RCC 7860 (cell line): ENCODE measurements around the gene C12orf60.

Experiments used
- DNase-seq: peaks from one replicate; pipeline ENCODE4 v3.0.0-alpha.2; 2015; ENCODE audit warnings: low spot score
- FAIRE-seq: peaks from 2 replicates; lab custom pipeline; 2012; peaks lifted over from hg19 to GRCh38; lab: Jason Lieb, UNC

Gene C12orf60

DNA sequence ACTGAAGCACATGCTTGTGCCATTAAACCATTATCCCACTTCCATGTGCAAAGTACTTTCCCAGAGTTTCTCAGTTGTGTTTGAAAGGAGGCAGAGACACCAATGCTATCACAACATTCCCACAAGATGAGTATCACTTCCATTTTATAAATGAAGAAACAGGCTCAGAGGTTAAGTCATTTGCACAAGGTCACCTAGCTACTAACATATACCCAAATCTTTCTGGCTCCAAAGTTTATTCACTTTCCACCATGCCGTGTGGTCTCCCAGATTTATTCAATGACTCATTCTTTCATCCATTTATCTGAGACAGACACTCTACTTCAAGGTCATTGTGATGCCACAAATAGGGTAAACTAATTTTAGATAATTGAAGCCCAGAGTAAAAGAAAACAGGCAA lies 30.5 kb downstream of the C12orf60 start:
- DNase-seq (peak; percentile 36), FAIRE-seq (peak; percentile 69)

DNA sequence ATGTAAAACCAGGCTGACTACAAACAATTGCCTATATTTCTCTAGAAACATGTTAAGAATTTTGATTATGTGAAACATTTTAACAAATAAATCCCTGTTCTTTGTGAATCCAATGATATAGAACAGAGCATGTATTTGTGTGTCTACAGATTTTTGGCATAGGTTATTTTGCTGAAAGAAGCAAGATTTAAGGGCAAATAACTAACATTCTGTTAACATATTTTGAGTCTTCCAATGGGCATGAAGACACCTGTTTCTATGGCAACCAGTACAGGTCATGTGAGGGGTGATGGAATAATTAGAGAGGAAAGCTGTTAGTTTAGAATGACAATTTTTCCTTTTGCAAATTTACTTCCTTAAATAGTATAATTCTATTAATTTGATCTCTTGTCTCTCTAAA lies 31.0 kb downstream of the C12orf60 start:
- no peak for DNase-seq
- no peak for FAIRE-seq

DNA sequence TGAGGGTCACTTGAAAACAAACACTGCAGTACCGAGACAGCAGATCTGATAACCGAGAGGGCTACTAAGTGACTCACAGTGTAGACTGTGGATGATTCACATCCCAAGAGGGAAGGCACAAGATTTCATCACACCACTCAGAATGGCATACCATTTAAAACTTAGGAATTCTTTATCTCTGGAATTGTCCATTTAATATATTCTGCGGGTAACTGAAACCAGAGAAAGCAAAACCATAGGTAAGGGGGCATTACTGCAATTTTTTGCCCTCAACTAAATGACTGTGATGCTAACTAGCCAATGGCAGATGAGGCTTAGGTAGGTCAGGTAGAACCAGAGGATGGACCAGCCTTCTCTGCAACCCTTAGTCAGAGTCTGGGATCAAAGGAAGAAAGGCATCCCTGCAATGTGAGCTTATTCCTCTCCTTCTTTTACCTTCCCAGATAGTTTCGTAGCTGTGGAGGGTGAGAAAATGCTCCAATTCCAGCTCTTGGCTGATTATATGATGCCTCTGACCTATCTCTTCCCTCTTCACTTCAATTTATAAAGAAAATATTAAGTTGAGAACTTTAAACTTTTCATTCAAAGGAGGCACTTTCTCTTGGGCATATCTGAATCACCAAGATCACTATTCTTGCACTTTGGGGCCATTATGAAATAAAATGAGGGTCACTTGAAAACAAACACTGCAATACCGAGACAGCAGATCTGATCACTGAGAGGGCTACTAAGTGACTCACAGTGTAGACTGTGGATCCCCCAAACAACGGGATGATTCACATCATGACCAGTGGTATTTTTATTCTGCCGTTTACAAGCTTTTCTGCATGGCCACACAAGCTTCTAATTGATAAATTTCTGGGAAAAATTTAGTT lies 33.1 kb downstream of the C12orf60 start:
- peak; percentile 88 for DNase-seq
- FAIRE-seq = peak; percentile 94

DNA sequence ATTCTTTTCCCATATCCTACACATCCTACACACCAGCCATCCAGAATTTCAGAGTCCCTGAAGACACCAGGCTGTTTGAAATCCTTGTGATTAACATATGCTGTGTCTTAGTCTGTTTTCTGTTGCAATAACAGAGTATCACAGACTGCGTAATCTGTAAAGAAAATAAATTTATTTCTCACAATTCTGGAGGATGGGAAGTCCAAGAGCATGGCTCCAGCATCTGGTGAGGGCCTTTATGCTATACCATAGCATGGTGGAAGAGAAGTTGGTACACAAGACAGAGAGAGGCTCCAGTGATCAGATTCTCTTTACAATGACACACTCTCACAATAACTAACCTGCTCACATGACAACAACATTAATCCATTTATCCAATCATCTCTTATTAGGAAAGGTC lies 35.8 kb downstream of the C12orf60 start:
- DNase-seq (no peak), FAIRE-seq (no peak)

DNA sequence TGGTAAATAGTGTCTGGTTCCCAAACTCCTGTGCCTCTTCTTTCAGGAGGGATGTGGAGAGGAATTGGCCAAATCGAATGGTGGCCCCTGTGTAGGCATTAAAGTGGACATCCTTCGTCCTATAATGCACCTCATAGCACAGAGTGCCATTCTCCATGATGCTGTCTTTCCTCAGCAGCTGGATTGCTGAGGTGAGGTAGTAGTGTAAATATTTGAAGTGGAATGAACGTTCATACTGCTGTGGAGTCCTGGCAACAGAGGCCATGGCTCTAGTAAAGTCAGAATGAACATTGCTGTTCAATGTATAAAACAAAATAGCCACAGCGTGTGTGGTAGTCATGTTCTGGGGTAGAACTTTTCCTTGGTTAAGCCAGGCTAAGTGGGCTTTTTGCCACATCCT lies 37.1 kb downstream of the C12orf60 start:
- no peak for FAIRE-seq
- no peak for DNase-seq

DNA sequence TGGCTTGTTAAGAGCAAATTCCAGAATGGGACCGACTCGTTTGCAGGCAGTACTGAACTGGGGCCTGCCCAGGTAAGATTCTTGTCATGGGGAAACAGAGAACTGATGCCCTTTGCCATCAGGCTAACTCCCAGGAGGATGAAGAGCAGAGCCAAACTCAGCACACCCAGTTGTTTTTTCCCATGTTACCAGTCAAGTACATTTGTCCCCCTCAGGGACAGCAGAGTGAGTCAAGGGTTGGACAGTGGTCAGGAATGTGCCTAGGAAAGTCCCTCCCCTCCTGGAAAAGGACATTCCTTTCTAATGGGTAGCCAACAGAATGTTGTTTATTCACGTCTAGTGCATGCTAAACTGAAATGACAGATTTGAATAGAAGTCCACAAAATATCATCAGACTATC lies 38.3 kb downstream of the C12orf60 start:
- FAIRE-seq = peak; percentile 78
- DNase-seq = peak; percentile 75

DNA sequence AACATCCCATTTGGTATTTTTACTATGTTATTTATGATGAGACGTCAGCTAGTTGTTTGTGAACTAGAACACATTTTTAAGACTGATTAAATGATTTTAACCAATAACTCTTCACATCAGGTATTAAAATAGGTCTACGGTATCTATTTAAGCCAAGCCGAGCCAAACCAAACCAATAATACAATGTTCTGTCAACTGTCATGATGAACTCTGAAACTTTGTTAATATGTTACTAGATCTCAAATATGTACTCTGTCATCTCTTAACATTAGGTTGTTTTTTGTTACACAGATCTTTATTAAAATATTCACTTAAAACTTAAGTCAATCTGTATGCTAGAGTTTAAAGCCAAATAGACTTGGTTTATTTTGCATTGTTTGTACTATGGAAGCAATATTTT lies 38.8 kb downstream of the C12orf60 start:
- DNase-seq = no peak
- no peak for FAIRE-seq

DNA sequence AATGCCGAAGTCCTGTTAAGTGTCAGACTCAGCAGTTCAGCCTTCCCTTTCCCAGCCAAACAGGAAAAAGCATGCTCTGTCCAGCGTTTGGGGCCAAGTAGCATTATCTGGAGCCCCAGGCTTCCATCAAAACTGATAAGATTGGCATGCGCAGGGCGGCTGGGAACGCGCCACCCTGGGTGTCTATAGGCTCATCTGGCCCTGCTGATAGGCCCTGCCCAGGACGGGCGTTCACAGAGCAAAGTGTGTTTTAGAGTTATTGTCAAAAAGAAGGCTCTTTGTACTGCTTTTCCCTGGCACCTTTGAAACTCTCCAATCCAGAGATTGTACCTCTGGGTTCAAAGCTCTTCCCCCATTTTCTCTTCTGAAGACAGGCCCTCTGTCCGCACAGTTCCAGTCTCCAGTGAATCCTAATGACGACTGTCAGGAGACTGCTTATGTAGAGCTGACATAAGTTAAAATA lies 40.0 kb downstream of the C12orf60 start, which contains the start of gene ART4:
ART4 (minus strand) TSS at position 102 of the 463 bp plus-strand sequence. CDS start 413 bp downstream, outside the sequence.
- no peak for DNase-seq

DNA sequence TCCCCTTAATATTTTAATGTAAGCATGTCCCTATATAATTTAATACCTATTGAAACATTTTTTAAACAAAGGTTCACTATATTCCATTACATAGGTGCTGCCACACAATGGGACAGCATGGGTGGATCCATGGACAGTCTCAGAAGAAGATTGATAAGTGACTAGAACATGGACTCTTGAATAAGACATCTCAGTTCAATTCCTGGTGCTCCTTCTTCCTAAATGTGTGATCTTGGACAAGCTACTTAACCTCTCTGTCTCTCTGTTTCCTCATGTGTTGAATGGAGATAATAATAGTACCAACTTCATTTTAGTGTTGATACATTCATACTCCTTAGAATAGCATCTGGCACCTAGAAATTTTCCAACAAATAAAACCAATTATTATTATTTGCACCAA lies 40.9 kb downstream of the C12orf60 start:
- no peak for FAIRE-seq
- no peak for DNase-seq

More for the DNA sequence above, 40.0 kb downstream of the C12orf60 start, which contains the start of gene ART4:
- no peak for FAIRE-seq

DNA sequence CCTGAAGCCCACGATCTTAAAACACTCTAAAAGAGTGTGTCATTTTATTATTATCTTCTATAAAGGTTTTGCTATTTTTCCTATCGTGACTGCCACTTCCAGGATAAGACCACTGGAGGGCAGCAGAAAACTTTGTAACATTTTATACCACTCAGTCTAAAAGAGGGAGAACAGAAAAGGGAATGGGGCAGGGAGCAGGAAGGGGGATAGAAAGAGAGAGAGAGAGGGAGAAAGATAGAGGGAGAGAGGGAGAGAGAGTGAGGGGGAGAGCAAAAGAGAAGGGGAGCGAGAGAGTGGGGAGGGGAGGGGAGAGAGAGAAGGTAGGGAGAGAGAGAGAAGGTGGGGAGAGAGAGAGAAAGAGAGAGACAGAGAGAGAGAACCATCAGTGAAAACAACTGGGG lies 41.9 kb downstream of the C12orf60 start:
- DNase-seq (peak; percentile 44), FAIRE-seq (peak; percentile 33)

DNA sequence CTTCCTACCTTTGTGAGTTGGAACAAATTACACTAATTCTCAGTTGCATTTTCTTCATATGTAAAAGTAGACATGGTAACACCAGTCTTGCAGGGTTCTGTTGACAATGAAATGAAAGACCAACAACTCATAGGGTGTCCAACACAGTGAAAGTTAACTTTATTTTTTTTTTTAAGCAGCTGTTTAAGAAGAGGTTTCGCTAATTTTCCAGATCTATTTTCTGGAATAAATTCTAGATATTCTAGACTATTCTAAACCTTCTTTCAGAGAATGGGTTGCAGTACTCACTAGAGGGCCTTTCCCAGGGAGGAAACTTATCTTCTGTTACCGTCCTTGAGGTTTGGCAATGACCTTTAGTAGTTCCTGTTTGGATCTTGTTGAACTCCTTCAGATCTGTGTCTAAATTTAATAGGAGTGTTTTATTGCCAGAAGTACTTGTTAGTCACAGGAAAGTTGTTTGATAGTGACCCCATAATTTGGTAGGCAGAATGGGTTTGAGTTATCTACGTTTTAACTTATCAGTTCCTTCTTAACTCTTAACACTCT lies 42.6 kb downstream of the C12orf60 start:
- DNase-seq (no peak), FAIRE-seq (no peak)

DNA sequence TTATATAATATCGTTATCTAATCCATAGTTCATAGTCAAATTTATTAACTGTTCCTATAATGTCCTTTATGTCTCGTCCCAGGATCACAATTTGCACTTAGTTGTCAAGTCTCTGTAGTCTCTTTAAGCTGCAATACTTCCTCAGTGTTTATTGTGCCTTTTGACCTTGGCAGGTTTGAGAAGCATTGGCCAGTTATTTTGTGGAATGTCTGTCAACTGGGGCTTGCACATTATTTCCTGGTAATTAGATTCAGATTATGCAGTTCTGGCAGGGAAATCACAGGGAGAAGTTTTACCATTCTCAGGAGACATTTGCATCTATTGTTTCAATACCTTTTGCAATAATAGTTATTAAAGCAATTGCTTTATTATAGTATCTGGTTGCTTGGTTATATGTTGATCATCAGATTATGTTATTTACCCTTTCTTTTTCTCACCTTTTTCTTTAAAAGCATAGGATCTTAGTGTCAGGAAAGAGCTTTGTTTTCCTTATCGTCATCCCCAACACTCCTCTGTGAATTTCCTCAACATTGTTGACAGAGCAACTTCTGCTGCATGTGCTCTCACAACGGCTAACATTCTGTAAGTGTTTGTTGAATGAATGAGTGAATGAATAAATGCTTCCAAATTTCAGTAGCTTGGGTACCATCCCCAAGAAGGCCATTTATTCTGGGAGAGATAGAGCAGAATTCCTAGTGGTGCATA lies 43.6 kb downstream of the C12orf60 start:
- DNase-seq (no peak), FAIRE-seq (no peak)

DNA sequence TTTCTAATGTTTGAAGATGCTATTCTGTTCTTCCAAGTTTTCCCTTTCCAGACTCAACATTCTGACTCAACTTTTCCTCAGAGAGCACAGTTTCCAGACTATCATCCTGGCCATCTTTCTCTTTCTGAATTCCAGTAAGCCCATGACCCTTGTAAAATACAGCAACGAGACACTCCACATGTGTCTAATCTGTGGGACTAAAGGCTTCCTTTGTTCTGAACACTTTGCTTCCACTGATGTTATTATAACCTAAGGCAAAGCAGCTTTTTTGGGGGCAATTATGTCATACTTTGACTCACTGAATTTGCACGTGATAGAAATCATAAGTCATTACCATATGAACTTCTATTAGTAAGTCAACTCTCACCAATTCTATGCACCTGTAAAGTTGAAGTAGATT lies 46.2 kb downstream of the C12orf60 start:
- FAIRE-seq (no peak), DNase-seq (no peak)

DNA sequence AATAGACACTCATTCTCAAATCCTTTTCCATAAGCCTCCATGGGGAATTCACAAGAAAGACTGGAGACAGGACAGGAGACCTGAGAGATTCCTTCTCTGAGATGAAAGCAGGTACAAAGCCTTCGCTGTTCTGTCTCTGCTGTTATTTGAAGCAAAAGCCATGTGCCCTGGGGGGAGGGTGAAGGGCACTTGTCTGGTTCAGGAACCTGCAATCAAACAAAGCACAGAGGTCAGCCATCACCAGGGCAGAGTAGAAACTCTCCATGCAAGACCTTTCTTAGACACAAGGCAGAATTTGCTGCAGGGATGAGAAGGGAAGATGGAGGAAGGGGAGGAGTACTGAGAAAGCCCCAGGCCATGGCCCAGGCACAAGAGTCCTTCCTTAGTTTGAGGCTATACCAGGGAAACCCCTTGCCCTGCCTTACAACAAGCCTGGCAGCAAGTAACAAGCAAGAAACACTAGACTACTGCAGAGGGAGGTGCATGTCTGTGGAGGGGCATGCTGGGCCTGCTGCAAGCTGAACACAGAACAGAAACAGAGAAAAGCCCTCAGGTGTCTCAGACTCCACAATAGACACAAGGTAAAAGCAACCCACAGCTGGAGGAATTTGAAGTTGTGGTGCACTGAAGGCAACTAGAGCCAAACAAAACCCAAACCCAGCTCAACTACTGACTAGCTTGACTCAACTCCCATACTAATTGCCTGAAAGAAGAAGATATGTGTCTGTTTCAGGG lies 47.6 kb downstream of the C12orf60 start:
- DNase-seq = no peak
- no peak for FAIRE-seq

DNA sequence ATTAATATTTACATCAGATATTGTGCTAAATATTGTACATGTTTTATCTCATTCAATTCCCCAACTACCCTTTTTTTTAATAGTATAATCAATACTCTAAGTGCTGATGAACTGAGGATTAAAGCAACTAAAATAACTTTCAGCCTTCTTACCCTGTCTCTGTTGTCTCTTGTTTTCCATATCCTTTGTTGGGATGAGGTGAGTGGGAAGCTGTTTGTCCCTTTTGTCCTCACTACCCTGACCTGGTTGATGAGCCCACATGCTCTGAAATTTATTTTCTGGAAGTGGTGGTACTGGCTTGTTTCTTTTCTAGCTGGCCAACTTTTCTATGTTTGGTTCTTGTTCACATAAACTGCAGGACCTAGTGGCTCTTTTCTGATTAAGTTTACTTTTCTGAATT lies 49.4 kb downstream of the C12orf60 start:
- FAIRE-seq = no peak
- DNase-seq = no peak

DNA sequence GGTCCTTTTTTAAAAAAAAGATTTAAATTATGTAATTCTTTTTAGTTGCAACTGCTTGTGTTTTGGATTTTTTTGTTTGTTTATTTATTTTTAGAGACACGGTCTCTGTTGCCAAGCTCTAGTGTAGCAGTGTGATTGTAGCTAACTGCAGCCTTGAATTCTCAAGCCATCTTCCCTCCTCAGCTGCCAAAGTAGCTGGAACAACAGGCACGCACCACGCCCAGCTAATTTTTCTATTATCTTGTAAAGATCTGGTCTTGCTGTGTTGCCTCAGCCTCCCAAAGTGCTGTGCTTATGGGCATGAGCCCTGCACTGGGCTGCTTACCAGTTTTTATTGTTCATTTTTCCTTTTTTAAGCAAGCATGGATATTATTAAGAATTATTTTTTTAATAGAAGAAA lies 50.5 kb downstream of the C12orf60 start:
- no peak for FAIRE-seq

DNA sequence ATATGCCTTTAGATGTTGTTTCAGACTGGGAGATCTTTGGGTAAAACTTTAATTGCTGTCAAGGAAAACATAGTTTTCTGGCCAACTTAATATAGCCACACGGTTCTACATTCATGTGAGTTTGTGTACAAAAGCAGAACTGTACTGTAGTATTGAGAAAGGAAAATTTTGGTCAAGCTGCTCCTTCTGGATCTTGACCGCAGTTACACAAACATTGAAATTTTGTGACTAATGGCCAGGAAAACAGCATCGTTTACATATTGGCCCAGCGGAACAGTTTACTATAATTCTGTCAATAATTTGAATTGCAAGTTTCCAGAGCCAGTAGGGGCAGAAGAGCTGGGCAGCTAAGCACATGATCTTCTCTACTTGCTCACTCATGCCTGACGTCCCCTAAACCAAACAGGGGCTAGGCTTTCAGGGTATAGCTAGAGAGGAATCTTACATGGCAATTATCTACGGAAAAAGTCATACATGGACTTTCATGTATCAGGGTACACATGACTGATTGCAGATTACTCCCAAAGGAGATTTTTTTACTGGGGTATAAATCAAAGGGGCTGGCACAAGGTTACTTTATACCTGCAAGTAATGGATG lies 51.2 kb downstream of the C12orf60 start:
- no peak for DNase-seq
- no peak for FAIRE-seq

More for the DNA sequence above, 50.5 kb downstream of the C12orf60 start:
- no peak for DNase-seq

DNA sequence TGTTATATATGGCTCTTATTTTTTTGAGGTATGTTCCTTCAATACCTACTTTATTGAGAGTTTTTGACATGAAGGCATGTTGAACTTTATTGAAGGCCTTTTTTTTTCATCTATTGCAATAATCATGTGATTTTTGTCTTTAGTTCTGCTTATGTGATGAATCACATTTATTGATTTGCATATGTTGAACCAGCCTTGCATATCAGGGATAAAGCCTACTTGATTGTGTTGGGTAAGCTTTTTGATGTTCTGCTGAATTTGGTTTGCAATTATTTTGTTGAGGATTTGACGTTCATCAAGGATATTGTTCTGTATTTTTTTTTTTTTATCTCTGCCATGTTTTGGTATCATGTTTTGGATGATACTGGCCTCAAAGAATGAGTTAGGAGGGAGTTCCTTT lies 55.0 kb downstream of the C12orf60 start:
- DNase-seq (no peak), FAIRE-seq (no peak)

DNA sequence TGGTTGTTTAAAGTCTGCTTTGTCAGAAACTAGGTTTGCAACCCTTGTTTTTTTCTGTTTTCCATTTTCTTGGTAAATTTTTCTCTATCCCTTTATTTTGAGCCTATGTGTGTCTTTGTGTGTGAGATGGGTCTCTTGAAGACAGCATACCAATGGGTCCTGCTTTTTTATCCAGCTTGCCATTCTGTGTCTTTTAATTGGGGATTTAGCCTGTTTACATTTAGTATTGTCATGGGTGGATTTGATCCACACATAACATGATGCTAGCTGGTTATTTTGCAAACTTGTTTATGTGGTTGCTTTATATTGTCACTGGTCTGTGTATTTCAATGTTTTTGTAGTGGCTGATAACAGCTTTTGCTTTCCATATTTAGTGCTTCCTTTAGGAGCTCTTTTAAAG lies 57.0 kb downstream of the C12orf60 start:
- FAIRE-seq = no peak
- DNase-seq = no peak

DNA sequence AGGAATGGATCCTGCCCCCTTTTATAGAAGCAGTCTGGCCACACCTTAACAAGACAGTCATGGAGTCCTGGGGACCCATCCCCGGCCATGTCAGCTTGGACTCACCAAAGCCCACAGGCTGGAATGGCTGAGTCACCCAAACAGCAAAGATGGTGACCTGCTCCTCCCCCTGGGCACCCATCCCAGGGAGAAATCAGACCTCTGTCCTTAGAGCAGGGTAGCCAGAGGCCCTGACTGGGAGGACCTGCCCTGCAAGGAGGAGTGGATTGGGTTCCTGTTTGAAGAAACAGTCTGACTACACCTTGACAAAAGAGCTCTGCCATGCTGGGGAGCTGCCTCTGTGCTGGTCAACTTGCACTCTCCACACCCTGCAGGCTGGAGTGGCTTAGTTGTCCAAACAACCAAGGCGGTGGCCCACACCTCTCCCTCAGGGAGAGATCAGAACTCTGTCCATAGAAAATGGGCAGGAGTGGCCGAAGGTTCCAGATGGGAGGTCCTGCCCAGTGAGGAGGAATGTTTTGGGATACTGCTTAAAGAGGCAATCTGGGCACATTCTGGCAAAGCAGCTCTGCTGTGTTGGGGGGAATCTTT lies 65.5 kb downstream of the C12orf60 start:
- no peak for FAIRE-seq

More for the DNA sequence above, 65.5 kb downstream of the C12orf60 start:
- no peak for DNase-seq
